ENCODE results near the gene PSMG4.

- TF ChIP-seq CTCF (conservative IDR thresholded peaks at IDR 0.05; ENCODE audit: low read depth, low read length) (no peak), EZH2 (IDR thresholded peaks at IDR 0.05; ENCODE audit: low read length, unreplicated experiment) (no peak), EZH2phosphoT487 (IDR thresholded peaks at IDR 0.05; ENCODE audit: borderline replicate concordance, low read length) (no peak)
Measured at GRCh38 chr6:3214898-3215297, 43.8 kb upstream of the PSMG4 start.
